ENCODE results near the gene BANP.
"Not testable (repeated sequence)": the region's sequence is repeated elsewhere in the genome, so short reads cannot be mapped to it uniquely, and the experiment has no call there.

BANP gene

DNA sequence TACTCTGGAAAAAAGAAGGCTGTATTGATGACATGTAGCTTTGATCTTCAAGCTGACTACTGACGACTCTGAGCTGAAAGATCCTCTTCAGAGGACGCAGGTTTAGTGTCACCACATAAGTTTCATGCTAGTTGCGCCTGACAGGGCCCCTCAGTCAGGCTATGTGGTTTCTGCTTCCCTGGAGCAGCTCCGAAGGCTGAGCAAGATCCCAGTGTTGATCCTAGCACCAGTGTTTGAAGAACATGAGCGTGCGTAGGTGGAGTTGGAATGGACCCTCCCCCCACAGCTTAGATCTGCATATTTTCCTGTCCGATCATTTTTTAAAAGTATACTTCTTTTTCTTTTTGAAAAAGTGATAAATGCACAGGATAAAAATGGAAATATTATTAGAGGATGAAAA lies 17.3 kb downstream of the BANP start:
- DNase-seq (ENCODE audit: low read depth): no peak

DNA sequence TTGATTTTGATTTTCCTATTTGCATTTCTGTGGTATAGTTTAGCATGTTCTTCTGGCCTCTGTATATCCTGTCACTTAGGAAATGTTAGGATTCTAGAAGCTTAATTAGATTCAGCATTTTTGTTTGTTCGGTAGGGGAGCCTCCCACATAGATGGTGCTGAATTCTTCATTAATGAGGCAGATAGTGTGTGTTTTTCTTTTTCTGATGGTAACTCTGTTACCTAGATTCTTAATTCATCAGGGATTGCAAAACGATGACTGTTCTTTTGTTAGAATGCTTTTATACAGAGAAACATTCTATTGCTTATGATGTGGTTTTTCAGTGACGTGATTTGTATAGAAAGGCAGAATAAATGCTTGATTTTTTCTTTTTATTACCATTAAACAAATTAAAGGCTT lies 19.0 kb downstream of the BANP start:
- no peak for DNase-seq (ENCODE audit: low read depth)

DNA sequence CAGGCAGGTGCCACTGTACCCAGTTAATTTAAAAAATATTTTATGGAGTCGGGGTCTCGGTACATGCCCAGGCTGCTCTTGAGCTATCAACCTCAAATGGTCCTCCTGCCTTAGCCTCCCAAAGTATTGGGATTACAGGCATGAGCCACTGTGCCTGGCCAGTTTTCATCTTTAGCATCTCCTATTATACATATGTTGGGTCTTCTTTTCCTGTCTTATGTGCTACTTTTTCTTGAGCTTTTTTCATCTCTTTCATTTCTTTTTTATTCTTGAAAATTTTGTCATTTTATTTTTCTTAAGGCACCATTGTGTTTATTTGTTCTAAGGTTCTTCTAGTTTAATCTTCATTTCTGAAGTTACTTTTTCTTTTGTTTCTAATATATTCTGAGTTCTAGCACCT lies 20.7 kb downstream of the BANP start:
- no peak for DNase-seq (ENCODE audit: low read depth)

GRCh38 chr16:87973717-87974116 lies 22.5 kb downstream of the BANP start:
- DNase-seq (ENCODE audit: low read depth): no peak

GRCh38 chr16:87974178-87974577 lies 22.9 kb downstream of the BANP start:
- no peak for DNase-seq (ENCODE audit: low read depth)

DNA sequence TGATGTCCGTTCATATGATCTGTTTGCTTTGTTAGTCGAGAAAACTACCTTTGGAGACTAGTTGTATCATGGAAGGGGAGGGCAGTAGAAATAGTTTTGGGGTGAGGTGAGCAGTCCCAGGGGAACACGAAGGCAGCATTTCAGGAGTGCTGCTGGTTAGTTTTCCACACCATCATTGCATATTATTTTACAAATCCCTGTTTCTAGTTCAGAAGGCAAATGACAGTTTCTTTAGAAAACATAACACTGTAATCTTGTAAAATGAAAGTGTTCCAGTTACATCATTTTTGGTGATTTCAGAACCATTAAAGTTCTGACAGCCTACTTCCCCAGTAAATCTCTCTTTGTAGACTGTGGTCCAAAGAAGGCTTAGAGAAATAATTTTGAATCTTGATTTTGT lies 25.4 kb downstream of the BANP start:
- DNase-seq (ENCODE audit: low read depth): no peak

DNA sequence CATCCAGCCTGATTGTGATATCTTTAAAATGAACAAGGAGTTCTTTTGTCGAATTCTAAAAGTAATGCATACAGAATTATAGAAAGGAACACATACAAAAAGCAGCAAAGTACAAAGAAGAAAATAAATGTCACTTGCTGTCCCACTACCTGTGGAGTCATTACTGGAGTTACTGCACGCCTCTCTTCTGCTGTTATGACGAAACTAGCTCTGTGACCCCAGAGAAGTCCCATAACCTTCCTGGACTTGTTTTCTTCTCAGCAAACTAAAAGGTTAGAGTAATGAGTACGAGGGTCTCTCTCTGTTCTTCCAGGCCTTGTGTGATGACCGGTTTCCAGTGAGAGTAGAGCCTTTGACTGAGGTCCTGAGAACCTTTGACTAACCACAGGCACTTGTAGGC lies 26.9 kb downstream of the BANP start:
- DNase-seq (ENCODE audit: low read depth): no peak

DNA sequence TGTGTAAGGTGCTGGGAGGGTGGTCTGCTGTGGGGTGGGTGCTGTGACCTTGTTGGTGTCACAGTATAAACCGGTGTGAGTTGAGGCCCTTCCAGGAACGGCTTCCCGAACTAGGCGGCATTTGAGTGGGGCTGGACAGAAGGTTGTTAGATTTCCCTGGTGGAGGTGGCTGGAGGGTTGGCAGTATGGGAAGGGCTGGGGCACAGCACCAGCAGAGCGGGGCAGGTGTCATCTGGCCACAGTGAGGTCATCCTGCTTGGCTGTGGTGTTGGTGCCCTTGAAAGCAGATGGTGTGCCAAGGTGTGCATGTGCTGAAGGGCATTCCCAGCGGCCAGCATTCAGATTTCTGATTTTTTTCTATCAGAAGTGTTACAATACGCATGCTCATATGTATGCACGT lies 28.1 kb downstream of the BANP start:
- DNase-seq (ENCODE audit: low read depth): no peak

DNA sequence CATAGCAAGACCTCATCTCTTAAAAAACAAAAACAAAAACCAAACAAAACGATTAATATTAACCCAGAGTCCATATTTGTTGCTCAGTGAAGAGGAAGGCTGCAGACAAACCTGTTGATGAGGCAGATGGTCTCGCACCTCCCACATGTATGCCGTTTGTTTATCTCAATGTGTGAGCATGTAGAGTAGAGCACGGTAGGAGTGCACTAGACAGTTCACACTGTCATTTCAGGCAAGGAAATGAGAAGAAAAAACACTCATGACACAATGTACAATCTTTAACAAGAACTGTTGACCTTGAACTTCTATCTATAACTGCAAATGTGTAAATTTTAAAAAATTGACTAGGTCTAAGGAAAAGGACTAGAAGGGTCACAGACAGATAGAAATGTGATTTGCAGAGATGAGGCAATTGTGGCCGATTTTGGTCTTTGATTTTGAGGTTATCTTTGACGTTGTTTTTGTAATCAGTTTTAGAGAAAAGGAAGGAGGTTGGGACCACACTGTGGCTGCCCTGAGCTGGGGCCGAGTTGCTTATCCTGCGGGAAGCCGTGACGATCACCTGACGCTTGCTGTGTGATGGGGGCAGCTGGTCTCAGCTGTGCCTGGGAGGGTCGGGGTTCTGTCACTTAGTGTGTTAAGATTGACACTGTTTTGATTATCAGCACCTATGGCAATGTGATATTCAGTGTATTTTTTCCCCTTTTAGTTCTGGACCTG lies 28.8 kb downstream of the BANP start:
- not testable (repeated sequence) for DNase-seq (ENCODE audit: low read depth)

DNA sequence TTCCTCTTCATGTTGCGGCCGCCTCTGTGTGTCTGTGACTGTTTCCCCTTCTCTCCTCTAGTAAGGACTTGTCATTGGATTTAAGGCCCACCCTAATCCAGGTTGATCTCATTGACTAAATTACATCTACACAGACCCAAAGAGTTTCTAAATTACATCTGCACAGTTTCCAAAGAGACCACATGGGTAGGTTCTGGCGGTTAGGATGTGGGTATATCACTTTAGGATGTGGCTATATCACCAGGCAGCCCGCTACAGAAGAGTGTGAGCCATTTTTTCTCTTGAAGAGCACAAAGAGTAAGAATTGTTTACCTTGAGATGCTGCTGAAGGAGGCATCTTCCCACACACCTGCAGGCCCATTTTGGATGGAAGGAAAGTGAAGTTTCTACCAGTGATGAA lies 30.1 kb downstream of the BANP start:
- not testable (repeated sequence) for DNase-seq (ENCODE audit: low read depth)

- no peak for DNase-seq (ENCODE audit: low read depth)
These were observed 31.4 kb downstream of the BANP start for GRCh38 chr16:87982581-87983041.

- not testable (repeated sequence) for DNase-seq (ENCODE audit: low read depth)
These were observed 32.0 kb downstream of the BANP start for GRCh38 chr16:87983072-87983736.

- DNase-seq (ENCODE audit: low read depth): not testable (repeated sequence)
These were observed 32.5 kb downstream of the BANP start for GRCh38 chr16:87983737-87984097.

GRCh38 chr16:87984180-87984579 lies 32.9 kb downstream of the BANP start:
- not testable (repeated sequence) for DNase-seq (ENCODE audit: low read depth)

DNA sequence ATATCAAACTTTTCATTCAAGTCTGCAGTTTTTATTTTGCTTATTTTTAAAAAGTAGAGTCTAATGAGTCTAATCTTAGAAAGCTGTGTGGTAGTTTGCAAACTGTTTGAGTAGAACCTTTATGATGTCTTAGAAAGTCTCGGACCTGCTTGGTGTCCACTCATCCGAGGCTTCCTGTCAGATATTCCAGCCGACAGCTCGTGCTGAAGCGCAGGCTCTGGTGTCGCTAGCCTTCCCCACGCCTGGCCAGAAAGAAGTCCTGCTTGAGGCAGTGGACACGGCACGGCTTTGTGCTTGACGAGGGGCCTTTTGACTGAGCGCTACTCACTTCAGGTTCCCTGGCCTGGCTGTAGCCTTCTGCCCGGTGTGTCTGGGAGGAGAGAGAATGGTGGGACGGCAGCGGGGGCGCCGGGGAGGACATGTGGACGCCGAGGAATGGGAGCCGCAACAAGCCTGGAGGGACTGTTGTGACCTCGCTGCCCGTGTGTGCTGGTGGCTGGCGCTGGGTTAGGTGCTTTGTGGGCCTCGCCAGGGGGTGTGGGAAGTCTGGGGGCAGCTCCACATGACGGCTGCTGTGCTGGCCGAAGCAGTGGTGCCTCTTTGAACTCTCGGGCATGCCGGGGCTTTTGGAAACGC lies 33.5 kb downstream of the BANP start:
- DNase-seq (ENCODE audit: low read depth): no peak

DNA sequence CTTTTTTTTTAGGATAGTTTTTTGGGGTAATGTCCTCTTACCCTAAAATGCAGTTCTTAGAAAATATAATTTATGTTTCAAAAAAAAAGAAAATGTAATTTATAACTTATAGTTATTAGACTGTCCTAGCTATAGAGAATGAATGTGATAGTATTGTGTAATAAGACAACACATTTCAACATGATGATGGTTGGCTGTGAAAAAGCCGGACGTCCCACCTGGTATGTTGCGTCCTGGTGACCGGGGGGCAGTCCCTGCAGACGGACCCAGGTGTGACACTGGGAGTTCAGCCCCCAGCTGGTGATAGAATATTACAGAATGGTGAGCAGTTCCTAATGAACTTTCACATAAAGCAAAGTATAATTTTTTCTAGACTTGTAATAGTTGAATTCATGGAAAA lies 34.3 kb downstream of the BANP start:
- not testable (repeated sequence) for DNase-seq (ENCODE audit: low read depth)

- peak; percentile 35 for DNase-seq (ENCODE audit: low read depth)
These were observed 35.2 kb downstream of the BANP start for GRCh38 chr16:87986361-87986849.

GRCh38 chr16:87988596-87988995 lies 37.4 kb downstream of the BANP start:
- not testable (repeated sequence) for DNase-seq (ENCODE audit: low read depth)

- not testable (repeated sequence) for DNase-seq (ENCODE audit: low read depth)
These were observed 39.0 kb downstream of the BANP start for GRCh38 chr16:87990254-87990653.

DNA sequence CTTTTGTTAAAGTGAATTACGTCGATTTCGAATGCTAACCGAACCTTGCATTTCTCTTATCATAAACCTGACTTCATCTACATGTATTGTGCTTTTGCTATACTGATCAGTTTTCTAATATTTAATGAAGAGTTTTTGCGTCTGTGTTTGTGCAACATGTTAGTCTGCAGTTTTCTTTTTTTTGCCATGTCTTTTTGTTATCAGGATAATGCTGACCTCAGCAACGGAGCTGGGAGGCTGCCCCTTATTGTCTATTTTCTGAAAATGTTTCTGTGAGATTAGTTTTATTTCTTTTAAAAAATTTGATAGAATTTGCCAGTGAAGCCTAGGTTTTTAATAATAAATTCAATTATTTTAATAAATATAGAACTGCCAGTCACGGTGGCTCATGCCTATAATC lies 40.9 kb downstream of the BANP start:
- not testable (repeated sequence) for DNase-seq (ENCODE audit: low read depth)

DNA sequence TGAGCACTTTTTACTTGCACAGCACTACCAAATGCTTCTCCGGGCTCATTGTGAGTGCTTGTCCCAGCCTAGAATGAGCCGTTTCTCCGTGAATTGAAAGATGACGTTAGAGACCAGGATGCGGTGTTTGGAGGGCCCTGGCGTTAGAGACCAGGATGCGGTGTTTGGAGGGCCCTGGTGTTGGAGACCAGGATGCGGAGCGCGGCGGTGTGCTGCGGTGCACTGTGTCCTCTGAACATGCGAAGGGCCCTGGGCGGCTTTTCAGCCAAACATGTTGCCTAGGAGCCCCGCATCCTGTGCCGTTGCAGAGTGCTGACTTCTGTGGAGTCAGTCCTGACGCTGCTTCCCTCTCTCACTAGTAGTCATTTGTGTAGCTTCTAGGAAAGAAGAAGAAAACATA lies 42.7 kb downstream of the BANP start:
- DNase-seq (ENCODE audit: low read depth): no peak

DNA sequence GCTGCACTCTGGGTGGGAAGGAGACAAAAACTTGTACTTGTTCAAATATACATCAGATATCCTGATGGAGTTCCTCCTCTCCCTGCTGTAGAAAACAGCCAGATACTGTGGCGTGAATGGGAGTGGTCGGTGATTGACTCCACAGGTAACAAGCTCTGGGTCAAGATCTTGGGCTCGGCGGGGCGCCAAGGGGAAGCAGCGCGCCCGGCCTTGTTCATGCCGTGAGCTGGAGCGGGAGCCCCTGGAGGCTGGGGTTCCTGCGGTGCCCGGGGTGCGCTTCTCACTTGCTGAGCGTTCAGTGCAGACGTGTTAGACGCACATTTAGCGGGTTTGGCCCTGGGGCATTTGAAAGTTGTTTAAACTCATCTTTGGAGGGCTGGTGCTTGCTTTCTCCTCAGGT lies 44.4 kb downstream of the BANP start:
- no peak for DNase-seq (ENCODE audit: low read depth)

Measured in activated T-cell treated with anti-CD3 and anti-CD28 coated beads for 48 hours (primary cell).